ENCODE results near the gene CYB561D2. TPM values are rescaled to one million over a fixed set of nuclear protein-coding genes. Genes with fewer than 3 reads are reported as not detected.

CYB561D2 gene
- total RNA-seq, 1 experiment from 2014 or later = 16.8 TPM

DNA sequence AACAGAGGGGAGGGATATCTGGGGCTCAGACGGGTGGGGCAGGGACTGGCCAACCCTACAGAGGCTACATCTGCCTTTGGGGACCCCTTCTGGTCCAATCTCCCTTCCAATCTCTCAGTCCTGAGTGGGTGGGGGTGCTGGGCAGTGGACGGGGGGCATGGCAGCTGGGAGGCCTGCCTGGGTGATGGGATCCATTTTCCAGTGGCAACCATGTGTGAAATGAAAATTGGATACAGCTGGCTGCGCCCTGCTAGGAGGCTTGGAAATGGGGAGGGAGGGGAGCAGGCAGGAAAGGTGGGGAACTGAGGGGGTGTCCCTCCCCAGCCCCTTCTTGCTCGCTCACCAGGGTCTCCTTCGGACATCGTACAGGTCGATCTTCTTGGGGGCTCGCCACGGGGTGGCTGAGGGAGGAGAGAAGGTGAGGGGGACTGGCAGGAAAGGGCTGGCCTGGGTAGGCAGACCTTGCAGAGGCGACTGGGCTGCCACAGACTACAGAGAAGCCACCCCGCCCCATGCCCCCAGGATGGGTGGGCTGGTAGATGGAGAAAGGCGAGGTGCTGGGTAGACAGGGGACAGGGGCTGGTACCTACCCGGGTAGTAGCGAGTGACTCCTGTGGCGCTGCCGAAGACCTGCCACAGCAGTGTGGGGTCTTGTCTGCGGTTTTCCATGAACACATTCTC is 29.9 kb downstream of the CYB561D2 start:
- no peaks in the 10 kb centered on the region for H3K27me3 ChIP-seq (ENCODE audit: insufficient read depth, low read length)
- H3K79me2 ChIP-seq (ENCODE audit: insufficient read depth, low read length) = no peaks in the 10 kb centered on the region
- no peaks in the 10 kb centered on the region for H3K79me1 ChIP-seq (ENCODE audit: insufficient read depth, low read depth, low read length, poor library complexity, severe bottlenecking)
- H3K36me3 Mint-ChIP-seq (ENCODE audit: insufficient read depth in 1 of 3, low read depth in 3 of 3) = peaks cover 0 to 4% (median 0%) of the 10 kb centered on the region in 3 experiments; a peak in 1 of 7 replicates
- H3K9ac ChIP-seq (ENCODE audit: extremely low read depth, insufficient read length, low read length) = no peak overlapping the region
- H3K4me2 ChIP-seq (ENCODE audit: insufficient read depth, insufficient read length, low read length) = no peak overlapping the region
- H4K91ac ChIP-seq (ENCODE audit: insufficient read length, low read depth, low read length) = no peak overlapping the region
- no peak overlapping the region for H2AK5ac ChIP-seq (ENCODE audit: insufficient read length, low read length)
- no peak overlapping the region for H2AFZ ChIP-seq (ENCODE audit: low read length)
- no peak overlapping the region for H2BK120ac ChIP-seq (ENCODE audit: low read depth, low read length, poor library complexity, severe bottlenecking)
- no peaks in the 10 kb centered on the region for H3K23me2 ChIP-seq (ENCODE audit: insufficient read length, low read depth, low read length, poor library complexity, severe bottlenecking)
- no peak overlapping the region for H3K4ac ChIP-seq (ENCODE audit: low read depth, low read length)
- no peak overlapping the region for H3K4me3 Mint-ChIP-seq
- no peaks in the 10 kb centered on the region for H3K9me3 Mint-ChIP-seq
- no peak overlapping the region for H4K5ac ChIP-seq (ENCODE audit: insufficient read length, low read depth, low read length)
- H4K20me1 ChIP-seq (ENCODE audit: control insufficient read depth, insufficient read depth, insufficient read length) = no peaks in the 10 kb centered on the region
- no peak overlapping the region for H2BK20ac ChIP-seq (ENCODE audit: low read depth, low read length, poor library complexity, severe bottlenecking)
- no peak overlapping the region; a peak in 1 of 7 replicates for H3K27ac Mint-ChIP-seq
- H3K18ac ChIP-seq (ENCODE audit: insufficient read length, low read depth, low read length) = no peak overlapping the region
- no CpG with 5 or more reads among the region's 17 CpGs for WGBS (ENCODE audit: extremely low coverage, insufficient read length, low lambda C conversion rate)
- H3K4me1 Mint-ChIP-seq = peaks cover 9 to 21% of the 10 kb centered on the region in 2 experiments; a peak in 3 of 4 replicates
- H3T11ph ChIP-seq (ENCODE audit: low read length) = no peak overlapping the region
- no peak overlapping the region for H3K23ac ChIP-seq (ENCODE audit: insufficient read length, low read depth, low read length)
- H4K8ac ChIP-seq (replicated peaks; ENCODE audit: insufficient read length, low read depth, low read length) = no peak overlapping the region
- no peak overlapping the region for H2BK15ac ChIP-seq (ENCODE audit: low read depth, low read length)
- no peak for DNase-seq
- H2BK12ac ChIP-seq (ENCODE audit: insufficient read length, low read depth, low read length) = no peak overlapping the region
- H2BK5ac ChIP-seq (ENCODE audit: insufficient read length, low read length) = no peak overlapping the region
- no peak overlapping the region for H3K27ac ChIP-seq (ENCODE audit: insufficient read length, low read depth, low read length)
- H3K56ac ChIP-seq (ENCODE audit: insufficient read length, low read depth, low read length) = no peak overlapping the region
- no peaks in the 10 kb centered on the region for H3K9me3 ChIP-seq (ENCODE audit: control insufficient read depth, low read depth, low read length)
- H3K14ac ChIP-seq (ENCODE audit: insufficient read depth, low read length) = no peak overlapping the region; the same call in 1 of the 2 replicates
- no peaks in the 10 kb centered on the region for H3K4me1 ChIP-seq (ENCODE audit: insufficient read depth, low read length)
- peaks cover 5% of the 10 kb centered on the region for H3K27me3 Mint-ChIP-seq (ENCODE audit: low read depth)
- TF ChIP-seq, protein P1, sequence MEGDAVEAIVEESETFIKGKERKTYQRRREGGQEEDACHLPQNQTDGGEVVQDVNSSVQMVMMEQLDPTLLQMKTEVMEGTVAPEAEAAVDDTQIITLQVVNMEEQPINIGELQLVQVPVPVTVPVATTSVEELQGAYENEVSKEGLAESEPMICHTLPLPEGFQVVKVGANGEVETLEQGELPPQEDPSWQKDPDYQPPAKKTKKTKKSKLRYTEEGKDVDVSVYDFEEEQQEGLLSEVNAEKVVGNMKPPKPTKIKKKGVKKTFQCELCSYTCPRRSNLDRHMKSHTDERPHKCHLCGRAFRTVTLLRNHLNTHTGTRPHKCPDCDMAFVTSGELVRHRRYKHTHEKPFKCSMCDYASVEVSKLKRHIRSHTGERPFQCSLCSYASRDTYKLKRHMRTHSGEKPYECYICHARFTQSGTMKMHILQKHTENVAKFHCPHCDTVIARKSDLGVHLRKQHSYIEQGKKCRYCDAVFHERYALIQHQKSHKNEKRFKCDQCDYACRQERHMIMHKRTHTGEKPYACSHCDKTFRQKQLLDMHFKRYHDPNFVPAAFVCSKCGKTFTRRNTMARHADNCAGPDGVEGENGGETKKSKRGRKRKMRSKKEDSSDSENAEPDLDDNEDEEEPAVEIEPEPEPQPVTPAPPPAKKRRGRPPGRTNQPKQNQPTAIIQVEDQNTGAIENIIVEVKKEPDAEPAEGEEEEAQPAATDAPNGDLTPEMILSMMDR (conservative IDR thresholded peaks at IDR 0.05) = no peak

Data from H9 (cell line).